GM19238 (cell line): ENCODE data around the gene LGALS12.
"Not testable (repeated sequence)": the region's sequence is repeated elsewhere in the genome, so short reads cannot be mapped to it uniquely, and the experiment has no call there.

Experiments
- DNase-seq: peaks from one replicate; pipeline ENCODE4 v3.0.0; 2011; ENCODE audit warnings: low spot score; ENCODE audit not compliant: insufficient read length

The LGALS12 gene

DNA sequence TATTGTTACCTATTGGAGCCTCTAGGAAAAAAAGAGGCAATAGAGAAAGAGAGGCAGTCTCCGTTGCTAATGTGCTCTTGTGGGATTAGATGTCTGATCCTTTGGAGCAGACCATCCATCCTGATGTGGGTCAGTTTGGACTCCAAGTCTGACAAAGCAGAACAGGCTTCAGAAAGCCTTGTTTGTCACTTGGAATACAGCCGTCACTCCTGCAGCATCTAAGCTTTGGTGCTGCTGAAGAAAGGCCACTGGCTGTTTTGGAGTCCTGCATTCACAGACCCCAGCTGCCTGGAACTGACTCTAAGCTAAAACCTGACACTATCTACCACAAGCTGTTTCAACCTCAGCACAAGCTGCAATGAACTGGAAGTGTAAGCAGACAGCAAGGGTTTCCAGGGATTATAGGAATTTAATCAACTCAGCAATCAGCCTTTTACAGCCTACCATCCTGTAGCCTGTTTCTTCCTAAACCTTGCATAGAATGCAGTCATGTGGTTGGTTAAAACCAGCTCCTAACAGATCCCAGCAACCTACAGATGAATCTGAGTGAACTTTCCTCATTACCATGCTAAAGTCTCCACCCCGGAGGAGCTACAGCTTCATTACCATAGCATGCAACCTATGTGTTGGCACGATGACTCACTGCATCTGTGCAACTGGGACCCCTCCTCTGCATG is 27.1 kb downstream of the LGALS12 start:
- DNase-seq, result no peak

DNA sequence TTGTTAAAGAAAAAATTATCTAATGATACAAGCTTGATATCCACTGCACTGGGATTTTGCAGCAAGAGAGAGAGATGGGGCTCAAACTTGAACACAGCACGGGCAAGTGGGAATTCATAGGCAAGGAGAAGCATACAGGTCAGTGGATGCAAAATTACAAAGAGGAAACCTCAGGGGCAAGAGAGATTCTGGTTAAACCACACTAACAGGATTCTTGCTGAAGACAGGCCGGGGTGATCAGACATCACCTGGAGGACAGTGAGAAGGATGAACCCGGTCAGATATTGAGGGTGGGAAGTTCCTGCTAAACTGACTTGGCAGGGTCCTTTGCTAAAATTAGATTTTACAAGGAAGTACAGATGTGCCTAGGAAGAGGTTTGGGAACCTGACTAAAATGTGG is 28.2 kb downstream of the LGALS12 start:
- DNase-seq, result no peak

DNA sequence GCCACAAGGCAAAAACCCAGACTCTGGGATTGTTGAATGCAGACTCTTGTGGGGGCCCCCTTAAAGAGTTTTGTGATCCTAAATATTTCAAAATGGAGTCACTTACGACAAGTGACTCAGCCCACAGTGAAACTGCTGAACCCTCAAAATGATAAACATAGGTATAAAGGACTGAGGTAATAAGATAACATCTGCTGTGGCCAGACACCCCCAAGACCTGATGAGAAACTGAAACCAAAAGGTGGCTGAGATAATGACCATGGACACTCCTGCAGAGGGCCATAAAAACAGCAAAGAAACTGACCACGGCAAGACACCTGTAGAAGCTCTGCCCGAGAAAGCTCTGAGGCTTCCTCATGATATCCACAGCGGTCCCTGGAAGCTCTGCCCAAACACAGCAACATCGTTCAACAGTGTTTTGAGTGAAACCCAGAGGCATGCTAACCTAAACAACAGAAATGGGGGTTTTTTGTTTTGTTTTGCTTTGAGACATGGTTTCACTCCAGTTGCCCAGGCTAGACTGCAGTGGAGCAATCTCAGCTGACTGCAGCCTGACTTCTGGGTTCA is 29.1 kb downstream of the LGALS12 start:
- DNase-seq, result no peak

DNA sequence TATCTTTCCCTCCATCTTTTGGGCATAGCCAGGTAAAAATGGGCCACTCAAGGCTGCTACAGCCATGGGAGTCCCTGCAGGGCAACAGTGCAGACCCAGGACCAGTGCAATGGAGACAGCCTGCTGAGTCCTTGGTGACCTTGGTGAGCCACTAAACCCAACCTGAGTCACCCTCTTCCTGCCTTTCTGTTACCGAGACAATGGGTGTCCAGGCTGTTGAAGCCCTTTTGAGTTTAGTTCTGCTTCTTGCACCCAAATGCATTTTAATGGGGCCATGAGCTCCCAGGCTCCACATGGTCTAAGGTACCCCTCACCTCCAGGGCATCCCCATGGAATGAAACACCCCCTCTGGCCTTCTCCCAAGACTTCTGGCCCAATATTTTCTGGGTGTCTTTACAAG is 29.9 kb downstream of the LGALS12 start:
- no peak for DNase-seq

DNA sequence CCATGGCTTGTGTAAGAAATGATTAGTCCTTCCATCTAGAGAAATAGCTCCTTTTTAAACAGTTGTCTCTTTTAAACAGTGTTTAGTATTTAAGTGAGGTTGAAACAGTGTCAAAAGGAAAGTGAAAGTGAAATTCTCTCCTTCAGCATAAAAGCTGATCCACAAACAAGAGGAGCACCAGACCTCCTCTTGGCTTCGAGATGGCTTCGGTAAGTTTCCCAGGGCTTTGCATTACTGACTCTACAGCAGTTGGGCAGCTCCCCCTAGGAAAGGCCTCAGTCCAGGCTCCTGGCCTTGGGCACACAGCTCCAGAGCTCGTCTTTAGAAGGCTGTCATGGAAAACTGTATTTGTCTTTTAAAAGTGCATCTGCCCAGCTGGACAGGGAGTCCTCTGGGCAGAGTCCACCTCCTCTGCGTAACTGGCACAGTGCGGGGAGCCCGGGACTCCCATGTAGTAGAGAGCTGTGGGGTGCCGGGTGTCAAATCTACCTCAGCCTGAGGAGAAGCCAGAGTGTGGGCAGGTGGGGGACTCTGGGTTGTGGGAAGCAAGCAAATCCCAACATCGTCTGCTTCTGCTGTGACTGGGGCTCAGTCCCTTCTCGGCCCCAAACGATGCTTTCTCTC is 30.9 kb downstream of the LGALS12 start, which contains the start of gene PLAAT4:
PLAAT4 (plus strand) TSS at position 140 of the 624 bp plus-strand sequence; CDS start at position 201, 61 bp downstream.
- DNase-seq, result peak; percentile 55

DNA sequence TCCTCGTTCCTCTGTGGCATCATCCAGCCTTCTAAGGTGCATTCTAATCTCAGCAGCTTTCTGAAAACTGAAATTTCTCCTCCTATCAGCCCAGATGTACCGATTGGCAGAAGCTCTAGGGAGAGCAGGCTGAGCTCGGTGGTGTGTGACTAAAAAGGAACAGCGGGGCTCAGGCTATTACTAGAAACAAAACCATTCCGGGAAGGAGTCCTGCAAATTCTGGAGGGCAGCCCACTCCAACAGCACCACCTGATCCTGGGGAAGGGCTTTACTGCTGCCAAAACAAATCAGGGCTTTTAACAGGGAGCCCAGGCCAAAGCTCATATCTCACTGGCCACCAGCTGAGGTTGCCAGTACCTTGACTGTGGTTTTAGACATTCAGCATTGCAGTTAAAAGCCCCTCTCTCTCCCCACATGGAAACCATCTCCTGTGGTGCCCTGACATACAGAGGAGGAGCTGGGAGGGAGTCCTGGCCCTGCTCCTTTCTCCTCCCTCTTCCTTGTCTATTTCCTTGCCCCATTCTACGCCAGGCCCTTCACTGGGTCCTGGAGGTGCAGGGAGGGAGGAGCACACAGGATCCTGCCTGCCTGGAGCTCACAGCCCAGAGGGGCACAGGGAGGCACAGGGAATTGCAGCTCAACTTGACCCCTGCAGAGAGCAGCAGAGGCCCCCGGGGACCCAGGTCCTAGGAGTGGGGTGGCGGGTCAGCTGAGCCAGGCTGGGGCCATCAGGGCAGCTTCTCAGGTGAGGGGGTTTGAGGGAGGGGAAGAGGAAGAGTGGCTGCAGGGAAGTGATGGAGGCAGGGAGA is 31.6 kb downstream of the LGALS12 start:
- no peak for DNase-seq

DNA sequence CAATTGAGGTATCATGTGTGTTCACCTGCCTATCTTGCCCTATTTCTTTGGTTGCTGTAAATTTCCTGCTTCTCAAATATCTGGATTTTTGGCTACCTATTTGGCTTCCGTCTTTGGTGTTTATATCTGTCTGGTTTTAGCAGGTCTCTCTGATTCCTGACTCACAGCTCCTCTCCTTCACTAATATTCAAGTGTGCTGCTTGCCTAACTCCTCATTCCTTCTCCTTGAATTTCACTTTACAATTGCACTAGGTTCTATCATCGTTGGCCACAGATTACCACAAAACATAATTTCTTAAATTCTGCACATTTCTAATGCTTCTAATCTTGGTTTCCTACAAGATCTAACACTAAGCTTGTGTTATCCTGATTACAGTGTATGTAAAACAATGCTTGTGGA is 36.6 kb downstream of the LGALS12 start:
- DNase-seq, result not testable (repeated sequence)

DNA sequence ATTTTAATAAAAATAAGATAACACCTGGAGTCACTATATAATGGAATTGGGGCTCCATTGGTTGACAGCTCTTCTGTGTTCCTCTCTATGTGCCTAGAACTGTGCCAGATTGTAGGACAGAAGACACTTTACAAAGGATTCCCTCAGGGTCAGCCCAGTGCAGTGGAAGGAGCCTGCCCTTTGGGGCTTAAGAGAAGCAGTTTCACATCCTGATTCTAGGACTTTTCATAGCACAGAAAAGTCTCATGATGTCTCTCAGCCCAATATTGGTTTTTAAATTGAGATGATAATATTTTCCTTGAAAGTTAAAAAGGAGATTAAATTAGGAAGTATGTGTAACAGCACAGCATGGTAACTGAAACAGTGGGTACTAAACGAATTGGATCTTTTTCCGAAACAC is 37.8 kb downstream of the LGALS12 start:
- no peak for DNase-seq

DNA sequence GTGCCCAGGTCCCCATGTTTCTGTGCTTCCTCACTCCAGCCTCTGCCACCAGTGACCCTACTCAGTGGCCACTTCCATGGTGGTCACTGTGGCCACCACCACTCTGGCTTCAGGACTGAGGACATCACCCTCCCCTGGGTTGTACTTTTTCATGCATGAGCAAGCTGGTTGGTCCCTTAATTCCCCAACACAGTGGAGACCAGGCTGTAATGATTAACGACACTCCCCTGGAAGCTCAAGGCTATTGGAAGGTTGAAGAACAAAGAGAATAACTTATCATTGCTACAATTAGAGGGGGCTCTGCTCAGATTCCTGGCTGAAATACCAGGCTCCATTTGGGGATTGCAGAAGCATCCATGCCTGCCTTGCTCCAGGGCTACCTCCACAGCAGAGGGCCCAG is 41.2 kb downstream of the LGALS12 start:
- DNase-seq, result no peak

DNA sequence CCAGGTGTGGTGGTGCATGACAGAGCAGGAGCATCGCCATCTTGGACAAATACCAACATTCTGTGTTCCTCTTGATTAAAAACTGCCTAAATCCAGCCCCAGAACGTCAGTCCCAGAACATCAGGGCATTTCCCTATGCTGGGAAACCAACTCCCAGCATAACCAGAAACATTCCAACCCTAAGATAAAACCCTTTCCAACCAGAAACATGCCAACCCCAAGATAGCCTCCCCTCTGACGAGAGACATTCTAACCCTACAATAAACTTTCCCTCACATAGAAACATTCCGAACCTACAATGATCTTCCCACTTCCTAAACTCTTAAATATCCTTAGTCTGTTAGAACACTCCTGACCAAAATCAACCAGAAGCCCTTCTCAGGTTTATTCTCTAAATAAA is 42.3 kb downstream of the LGALS12 start:
- no peak for DNase-seq

DNA sequence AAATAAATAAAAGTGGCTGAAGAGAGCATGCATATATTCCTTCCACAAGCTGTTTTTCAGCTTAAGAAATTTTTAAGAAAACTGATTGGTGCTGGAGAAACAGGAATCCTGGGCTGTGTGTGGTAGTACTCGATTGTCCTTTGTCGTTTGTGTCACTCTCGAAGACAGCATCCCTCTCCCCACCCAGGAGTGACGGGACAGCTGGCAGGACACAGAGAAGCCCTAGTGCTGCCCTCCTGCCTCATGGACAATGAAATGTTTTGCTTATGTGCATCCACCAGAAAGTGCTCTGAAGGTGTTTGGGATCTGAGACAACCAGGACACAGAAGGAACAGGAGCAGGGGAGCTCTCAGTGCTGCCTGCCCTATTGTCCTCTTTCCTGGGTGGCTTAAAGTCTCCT is 43.5 kb downstream of the LGALS12 start:
- no peak for DNase-seq

DNA sequence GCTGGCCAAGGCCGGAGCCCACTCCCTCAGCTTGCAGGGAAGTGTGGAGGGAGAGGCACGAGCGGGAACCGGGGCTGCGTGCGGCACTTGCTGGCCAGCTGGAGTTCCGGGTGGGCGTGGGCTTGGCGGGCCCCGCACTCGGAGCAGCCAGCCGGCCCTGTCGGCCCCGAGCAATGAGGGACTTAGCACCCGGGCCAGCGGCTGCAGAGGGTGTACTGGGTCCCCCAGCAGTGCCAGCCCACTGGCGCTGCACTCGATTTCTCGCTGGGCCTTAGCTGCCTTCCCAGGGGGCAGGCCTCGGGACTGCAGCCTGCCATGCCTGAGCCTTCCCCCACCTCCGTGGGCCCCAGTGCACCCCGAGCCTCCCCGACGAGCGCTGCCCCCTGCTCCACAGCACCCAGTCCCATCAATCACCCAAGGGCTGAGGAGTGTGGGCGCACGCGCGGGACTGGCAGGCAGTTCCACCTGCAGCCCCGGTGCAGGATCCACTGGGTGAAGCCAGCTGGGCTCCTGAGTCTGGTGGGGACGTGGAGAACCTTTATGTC is 44.3 kb downstream of the LGALS12 start:
- not testable (repeated sequence) for DNase-seq

DNA sequence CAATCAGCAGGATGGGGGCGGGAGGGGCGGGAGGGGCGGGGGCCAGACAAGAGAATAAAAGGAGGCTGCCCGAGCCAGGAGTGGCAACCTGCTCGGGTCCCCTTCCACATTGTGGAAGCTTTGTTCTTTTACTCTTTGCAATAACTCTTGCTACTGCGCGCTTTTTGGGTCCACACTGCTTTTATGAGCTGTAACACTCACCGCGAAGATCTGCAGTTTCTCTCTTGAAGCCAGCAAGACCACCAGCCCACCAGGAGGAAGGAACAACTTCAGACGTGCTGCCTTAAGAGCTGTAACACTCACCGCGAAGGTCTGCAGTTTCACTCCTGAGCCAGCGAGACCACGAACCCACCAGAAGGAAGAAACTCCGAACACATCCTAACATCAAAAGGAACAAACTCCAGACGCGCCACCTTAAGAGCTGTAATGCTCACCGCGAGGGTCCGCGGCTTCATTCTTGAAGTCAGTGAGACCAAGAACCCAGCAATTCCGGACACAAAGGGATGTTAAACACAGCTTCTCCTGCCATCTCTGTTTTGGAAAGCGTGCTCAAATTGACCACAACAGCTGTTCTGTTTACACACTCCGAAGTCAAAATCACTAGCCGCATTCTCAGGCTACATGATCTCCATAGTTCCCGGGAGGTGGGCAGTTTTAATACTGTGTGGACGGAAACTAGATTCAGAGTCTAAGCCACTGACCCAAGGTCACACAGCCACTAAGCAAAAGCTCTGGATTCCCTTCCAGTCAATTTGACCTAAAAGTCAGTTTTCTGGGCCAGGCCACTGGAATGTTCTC is 45.4 kb downstream of the LGALS12 start:
- no peak for DNase-seq

DNA sequence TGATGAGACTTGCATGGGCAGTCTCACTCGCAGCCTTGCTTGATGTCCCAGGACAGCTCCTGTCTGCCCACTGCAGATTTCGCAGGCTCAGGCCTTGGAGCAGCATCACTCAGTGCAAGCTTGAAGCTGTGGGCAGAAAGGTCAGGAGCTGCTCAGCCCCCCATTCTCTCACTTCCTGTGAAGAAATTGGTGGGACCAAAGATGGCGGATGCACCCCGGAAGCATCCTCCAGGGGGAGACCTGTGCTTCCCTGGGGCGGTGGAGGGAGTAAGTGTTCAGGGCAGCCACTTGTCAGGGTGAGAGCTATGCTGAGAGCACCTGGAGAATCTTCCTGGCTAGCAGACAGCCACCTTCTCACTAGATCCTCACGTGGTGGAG is 46.0 kb downstream of the LGALS12 start:
- DNase-seq, result no peak

DNA sequence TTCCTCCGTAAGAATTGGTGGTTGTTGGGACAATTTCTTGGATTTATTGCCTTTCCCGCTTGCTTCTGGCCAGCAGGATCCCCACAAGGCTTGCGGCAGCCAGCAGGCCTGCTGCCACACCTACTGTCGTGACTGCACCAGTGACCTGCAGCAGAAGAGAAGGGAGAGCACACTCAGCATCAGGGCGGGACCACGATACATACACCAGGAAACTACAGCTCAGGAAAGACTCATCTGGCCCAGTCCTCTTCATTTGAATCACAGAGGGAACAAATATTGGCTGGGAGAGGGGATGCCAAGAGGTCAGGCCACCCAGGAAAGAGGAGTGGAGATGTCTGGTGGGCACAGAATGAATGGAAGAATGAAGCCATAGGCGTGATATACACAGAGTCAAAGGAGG is 47.0 kb downstream of the LGALS12 start:
- no peak for DNase-seq

DNA sequence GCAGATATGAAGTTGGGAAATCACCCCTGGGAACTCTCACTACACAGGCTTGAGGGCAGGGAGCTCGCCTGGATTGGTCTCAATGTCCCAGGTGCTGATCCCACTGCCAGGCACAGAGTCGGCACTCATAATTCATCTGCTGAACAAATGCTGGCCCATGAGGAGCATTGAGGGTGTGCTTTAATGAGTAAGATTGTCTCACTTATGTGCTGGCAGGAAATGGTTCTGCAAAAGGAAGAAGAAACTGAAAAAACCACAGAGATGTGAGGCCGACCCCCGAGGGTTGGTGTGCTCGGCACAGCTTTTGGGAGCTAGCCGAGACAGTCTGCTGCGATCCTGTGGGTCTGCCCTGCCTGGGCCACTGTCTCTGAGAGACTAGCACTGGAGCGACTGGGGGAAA is 47.9 kb downstream of the LGALS12 start:
- peak; percentile 75 for DNase-seq

DNA sequence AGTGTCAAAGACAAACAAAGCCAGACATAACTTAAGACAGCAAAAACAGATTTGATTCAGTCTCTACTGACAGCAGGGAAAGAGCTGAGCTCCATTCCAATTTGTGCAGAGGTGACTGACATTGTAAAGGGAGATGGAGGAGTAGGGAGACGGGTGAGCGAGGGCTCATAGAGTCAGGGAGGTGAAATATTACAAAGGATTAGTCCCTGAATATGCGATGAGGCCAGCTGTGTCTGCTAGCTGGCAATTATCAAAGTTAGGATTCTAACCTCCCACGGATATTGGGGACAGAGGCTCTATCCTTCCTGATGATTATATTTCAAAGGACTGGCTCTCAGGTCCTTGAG is 49.0 kb downstream of the LGALS12 start:
- DNase-seq, result no peak

DNA sequence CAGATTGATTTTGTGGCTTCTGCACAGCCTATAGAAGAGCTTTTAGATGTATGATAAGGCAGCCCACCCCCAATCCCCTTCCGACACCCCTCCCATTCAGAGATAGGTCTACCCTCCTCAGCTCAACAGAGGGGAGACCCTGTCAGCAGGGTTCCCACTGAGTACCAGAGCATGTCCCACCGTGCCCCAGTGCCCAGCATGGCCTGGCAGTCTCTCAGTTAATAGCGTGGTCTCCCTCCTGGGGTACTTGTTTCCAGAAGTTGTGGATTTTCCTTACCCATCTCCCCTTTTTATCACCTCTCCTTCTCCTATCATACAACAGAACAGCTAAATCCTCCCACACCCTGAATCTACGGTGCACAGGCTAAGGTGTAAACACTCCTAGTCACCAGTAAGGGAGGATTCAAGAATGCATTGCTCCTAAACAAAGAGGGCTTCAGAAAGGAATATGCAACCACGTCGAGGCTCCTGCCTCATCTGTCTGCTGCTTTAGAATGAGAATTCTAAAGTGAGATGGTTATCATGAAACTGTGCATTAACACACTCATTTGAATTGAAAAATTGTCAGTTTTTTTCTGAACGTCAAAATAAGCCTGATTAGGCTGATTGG is 50.6 kb downstream of the LGALS12 start:
- DNase-seq, result no peak

DNA sequence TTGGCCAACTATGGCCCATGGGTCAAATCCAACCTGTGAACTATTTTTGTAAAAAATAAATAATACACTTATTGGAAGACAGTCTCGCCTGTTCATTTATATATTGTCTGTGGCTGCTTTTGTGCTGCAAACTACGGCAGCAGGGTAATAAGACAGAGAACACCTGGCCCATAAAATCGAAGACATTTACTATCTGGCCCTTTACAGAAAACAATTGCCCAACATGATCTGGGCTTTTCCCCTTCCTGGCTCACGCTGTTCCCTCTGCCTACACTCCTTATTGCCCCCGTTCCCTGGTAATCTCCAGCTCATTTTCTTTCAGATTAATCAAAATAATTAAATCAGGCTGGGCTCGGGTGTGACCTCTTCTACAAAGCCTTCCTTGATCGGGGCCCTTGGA is 51.7 kb downstream of the LGALS12 start:
- DNase-seq, result no peak

DNA sequence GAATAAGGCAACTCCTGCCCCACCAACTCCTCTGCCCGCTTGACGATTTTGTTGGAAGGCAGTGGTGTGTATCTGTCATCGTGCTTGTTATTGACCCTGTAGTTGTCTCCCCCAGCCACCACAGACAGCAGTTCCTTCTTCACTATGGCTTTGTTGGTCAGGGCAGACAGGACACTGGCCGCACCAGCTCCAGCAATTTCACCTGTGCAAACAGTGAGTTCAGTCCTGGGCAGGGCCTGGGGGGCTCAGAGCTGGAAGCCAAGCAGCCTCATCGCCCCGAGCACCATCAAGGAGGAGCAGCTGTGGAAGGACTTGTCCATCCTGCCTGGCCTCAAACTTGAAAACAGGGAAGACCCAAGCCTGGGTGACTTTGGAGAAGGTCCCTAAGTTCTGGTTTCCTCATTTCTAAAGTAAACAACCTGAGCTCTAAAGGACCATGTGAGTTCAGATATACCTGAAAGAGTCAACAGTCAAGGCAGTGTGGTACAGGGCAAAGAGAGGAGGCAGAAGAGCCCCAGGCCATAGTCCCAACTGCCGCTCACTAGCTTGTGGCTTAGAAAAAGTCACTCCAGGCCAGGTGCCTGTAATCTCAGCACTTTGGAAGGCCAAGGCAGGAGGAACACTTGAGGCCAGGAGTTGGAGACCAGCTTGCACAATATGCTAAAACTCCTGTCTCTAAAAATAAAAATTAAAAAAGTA is 52.7 kb downstream of the LGALS12 start:
- DNase-seq, result no peak
